Mesenchymal stem cell (in vitro differentiated cells and primary cell): ENCODE results near the gene S100A14.

Source experiments
- DNase-seq: peaks from one replicate; pipeline ENCODE4 v3.0.0-alpha.2; 2013
- H2AFZ ChIP-seq: one replicate; pipeline ENCODE4 v1.6.1; 2013; ENCODE audit warnings: low read depth, mild to moderate bottlenecking, control low read depth, inconsistent platforms, low read length, moderate library complexity
- H2AK5ac ChIP-seq: 2 replicates; pipeline ENCODE4 v1.6.1; 2013; ENCODE audit warnings: low read length, moderate library complexity, mild to moderate bottlenecking, inconsistent platforms; ENCODE audit not compliant: severe bottlenecking
- H2BK120ac ChIP-seq: one replicate; pipeline ENCODE4 v1.6.1; 2013; ENCODE audit warnings: low read depth, mild to moderate bottlenecking, inconsistent platforms, low read length, moderate library complexity
- H2BK12ac ChIP-seq, 2 experiments: one replicate each; pipeline ENCODE4 v1.6.1; 2013; ENCODE audit warnings: inconsistent platforms in 2 of 2, low read length in 2 of 2, mild to moderate bottlenecking in 2 of 2, moderate library complexity in 2 of 2, control low read depth in 1 of 2
- H2BK15ac ChIP-seq: one replicate; pipeline ENCODE4 v1.6.1; 2013; ENCODE audit warnings: mild to moderate bottlenecking, low read depth, inconsistent platforms; ENCODE audit not compliant: poor library complexity, severe bottlenecking
- H2BK5ac ChIP-seq: 2 replicates; pipeline ENCODE4 v1.6.1; 2013; ENCODE audit warnings: low read depth, mild to moderate bottlenecking, low read length, control low read depth, inconsistent platforms; ENCODE audit not compliant: poor library complexity, severe bottlenecking
- H3K14ac ChIP-seq, 2 experiments: one replicate each; pipeline ENCODE4 v1.6.1; 2013; ENCODE audit warnings: inconsistent platforms in 2 of 2, low read length in 2 of 2, control low read depth in 1 of 2, mild to moderate bottlenecking in 1 of 2, moderate library complexity in 1 of 2
- H3K18ac ChIP-seq, 2 experiments: one replicate each; pipeline ENCODE4 v1.6.1; 2013; ENCODE audit warnings: inconsistent platforms in 2 of 2, low read length in 2 of 2, control low read depth in 1 of 2, low read depth in 1 of 2, mild to moderate bottlenecking in 1 of 2
- H3K23ac ChIP-seq, 2 experiments: one replicate each; pipeline ENCODE4 v1.6.1; 2013; ENCODE audit warnings: inconsistent platforms in 2 of 2, low read length in 2 of 2, mild to moderate bottlenecking in 2 of 2, moderate library complexity in 2 of 2, control low read depth in 1 of 2
- H3K27ac ChIP-seq: 2 replicates; pipeline ENCODE4 v1.5.1; 2013; ENCODE audit warnings: mild to moderate bottlenecking, moderate library complexity, low read length, control low read depth, inconsistent platforms; ENCODE audit not compliant: poor library complexity, severe bottlenecking
- H3K27me3 ChIP-seq, 2 experiments: 2 replicates each; pipeline versions ENCODE4 v1.6.1 to v1.7.0; 2013; ENCODE audit warnings: low read length in 2 of 2, mild to moderate bottlenecking in 2 of 2, moderate library complexity in 2 of 2, control low read depth in 1 of 2, inconsistent platforms in 1 of 2; ENCODE audit not compliant: control insufficient read depth in 1 of 2, insufficient read depth in 1 of 2
- H3K36me3 ChIP-seq, 2 experiments: 2 replicates each; pipeline versions ENCODE4 v1.6.1 to v1.7.0; 2013; ENCODE audit warnings: low read length in 2 of 2, control low read depth in 1 of 2, inconsistent platforms in 1 of 2, low read depth in 1 of 2, mild to moderate bottlenecking in 1 of 2; ENCODE audit not compliant: insufficient read depth in 2 of 2, control insufficient read depth in 1 of 2
- H3K4ac ChIP-seq, 2 experiments: one replicate each; pipeline ENCODE4 v1.6.1; 2013; ENCODE audit warnings: inconsistent platforms in 2 of 2, low read length in 2 of 2, mild to moderate bottlenecking in 2 of 2, moderate library complexity in 2 of 2, control low read depth in 1 of 2, low read depth in 1 of 2
- H3K4me1 ChIP-seq: 2 replicates; pipeline ENCODE4 v1.6.1; 2013; ENCODE audit warnings: low read depth, low read length, control low read depth; ENCODE audit not compliant: control insufficient read depth, insufficient read depth
- H3K4me2 ChIP-seq: 2 replicates; pipeline ENCODE4 v1.6.1; 2013; ENCODE audit warnings: low read length, mild to moderate bottlenecking, inconsistent platforms; ENCODE audit not compliant: poor library complexity, severe bottlenecking
- H3K4me3 ChIP-seq, 2 experiments: 2 replicates each; pipeline versions ENCODE4 v1.5.1 to v1.7.0; 2013; ENCODE audit warnings: low read length in 2 of 2, mild to moderate bottlenecking in 2 of 2, control low read depth in 1 of 2, low read depth in 1 of 2; ENCODE audit not compliant: insufficient read depth in 1 of 2
- H3K79me1 ChIP-seq: replicated peaks from 2 replicates; pipeline ENCODE4 v1.6.1; 2013; ENCODE audit warnings: mild to moderate bottlenecking, control low read depth, low read length, inconsistent platforms; ENCODE audit not compliant: poor library complexity, severe bottlenecking
- H3K9ac ChIP-seq: 2 replicates; pipeline ENCODE4 v1.7.0; 2013; ENCODE audit warnings: mild to moderate bottlenecking, low read length, moderate library complexity
- H3K9me3 ChIP-seq: 2 replicates; pipeline ENCODE4 v1.7.0; 2013; ENCODE audit warnings: mild to moderate bottlenecking, low read length; ENCODE audit not compliant: control insufficient read depth
- H4K8ac ChIP-seq: one replicate; pipeline ENCODE4 v1.6.1; 2013; ENCODE audit warnings: inconsistent platforms, mild to moderate bottlenecking, low read length, moderate library complexity
- H4K91ac ChIP-seq: one replicate; pipeline ENCODE4 v1.6.1; 2013; ENCODE audit warnings: mild to moderate bottlenecking, low read length, inconsistent platforms
- WGBS: methylation state at CpG from one replicate; pipeline ENCODE4 v1.1.7; 2013; ENCODE audit warnings: mixed read lengths; 5-methylcytosine and 5-hydroxymethylcytosine counted together

S100A14 gene

DNA sequence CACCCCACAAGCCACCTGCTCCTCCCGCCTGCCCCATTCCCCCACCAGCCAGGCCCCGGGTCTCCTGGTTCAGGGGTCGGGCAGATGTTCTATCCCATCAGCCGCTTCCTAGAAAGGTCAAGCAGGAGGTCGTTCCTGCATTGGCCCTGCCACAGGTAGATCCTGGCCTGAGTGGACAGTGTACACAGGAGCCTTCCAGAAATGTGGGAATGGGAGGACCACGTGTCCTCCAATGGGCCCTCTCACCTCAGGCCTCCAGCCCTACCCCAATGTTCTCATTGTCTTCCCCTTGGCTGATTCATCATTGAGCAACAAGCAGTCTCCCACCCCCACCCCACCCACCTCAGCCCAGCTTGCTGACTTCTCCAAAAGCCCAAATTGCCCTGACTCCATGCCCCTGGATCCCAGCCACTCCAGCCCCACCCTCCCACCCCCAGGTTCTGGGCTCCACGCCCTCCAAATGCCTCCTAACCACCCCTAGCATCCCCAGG, 5.3 kb downstream of the S100A14 start:
- H3K18ac ChIP-seq: peak overlapping the region in 1 of 2 experiments; percentile 28
- H3K4me1 ChIP-seq: peaks cover 52% of the 10 kb centered on the region
- no peak overlapping the region for H2AK5ac ChIP-seq
- H2BK5ac ChIP-seq: no peak overlapping the region
- H3K4me2 ChIP-seq: peak overlapping the region; percentile 76
- H4K8ac ChIP-seq: no peak overlapping the region
- no peak overlapping the region for H2BK120ac ChIP-seq
- peak overlapping the region in 1 of 2 experiments; percentile 36 for H3K14ac ChIP-seq
- peaks cover 12% of the 10 kb centered on the region for H3K79me1 ChIP-seq
- peaks cover 27 to 30% of the 10 kb centered on the region in 2 experiments for H3K36me3 ChIP-seq
- H2BK12ac ChIP-seq: no peak overlapping the region
- H3K27me3 ChIP-seq: no peaks in the 10 kb centered on the region
- DNase-seq: no peak
- H3K9ac ChIP-seq: peak overlapping the region; percentile 98
- H2BK15ac ChIP-seq: no peak overlapping the region
- no peaks in the 10 kb centered on the region for H3K9me3 ChIP-seq
- WGBS: 82% methylated on average over 6 of the region's 7 CpGs
- peak overlapping the region; percentile 95 for H3K27ac ChIP-seq
- no peak overlapping the region for H4K91ac ChIP-seq
- H2AFZ ChIP-seq: no peak overlapping the region
- no peak overlapping the region for H3K23ac ChIP-seq
- no peak overlapping the region for H3K4ac ChIP-seq
- peak overlapping the region in 1 of 2 experiments; percentile 98 for H3K4me3 ChIP-seq

GRCh38 chr1:153610334-153610733, 5.8 kb downstream of the S100A14 start:
- Histone ChIP-seq H3K4me1 (peaks cover 52% of the 10 kb centered on the region), H2BK15ac (no peak overlapping the region), H3K18ac (peak overlapping the region in 1 of 2 experiments; percentile 28), H2AFZ (no peak overlapping the region), H3K27me3 (no peaks in the 10 kb centered on the region), H3K14ac (no peak overlapping the region), H3K23ac (no peak overlapping the region), H3K9ac (peak overlapping the region; percentile 87), H4K91ac (no peak overlapping the region), H3K36me3 (peaks cover 30 to 36% of the 10 kb centered on the region in 2 experiments), H2BK120ac (no peak overlapping the region), H2AK5ac (peak overlapping the region; percentile 19), H4K8ac (no peak overlapping the region), H3K4me2 (peak overlapping the region; percentile 76), H3K4ac (no peak overlapping the region), H3K4me3 (peak overlapping the region in 1 of 2 experiments; percentile 78), H2BK5ac (no peak overlapping the region), H2BK12ac (no peak overlapping the region), H3K9me3 (no peaks in the 10 kb centered on the region), H3K27ac (peak overlapping the region; percentile 93), H3K79me1 (peaks cover 14% of the 10 kb centered on the region)
- 73% methylated on average over 3 of the region's 4 CpGs for WGBS
- no peak for DNase-seq

DNA sequence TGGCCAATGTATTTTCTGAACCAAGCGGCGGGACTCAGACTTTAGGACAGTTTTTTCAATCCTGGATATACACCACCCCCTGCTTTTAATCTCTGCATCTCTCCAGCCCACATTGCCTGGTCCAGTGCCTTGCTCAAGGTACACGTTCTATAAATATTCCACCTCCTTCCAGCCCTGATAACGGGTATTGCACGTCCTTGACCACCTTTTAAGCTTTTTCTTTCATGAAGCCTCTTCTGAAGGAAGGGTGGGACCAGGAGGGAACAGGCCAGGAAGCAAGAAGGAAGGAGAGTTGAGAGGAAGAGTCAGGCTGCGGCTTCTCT, 6.6 kb downstream of the S100A14 start:
- Histone ChIP-seq H2AFZ (no peak overlapping the region), H3K4me2 (peak overlapping the region; percentile 69), H2BK15ac (no peak overlapping the region), H3K14ac (no peak overlapping the region), H3K79me1 (peaks cover 14% of the 10 kb centered on the region), H3K4ac (peak overlapping the region in 1 of 2 experiments; percentile 14), H3K9ac (peak overlapping the region; percentile 87), H3K9me3 (no peaks in the 10 kb centered on the region), H2BK12ac (no peak overlapping the region), H4K8ac (peak overlapping the region; percentile 91), H3K4me3 (peak overlapping the region in 1 of 2 experiments; percentile 78), H3K18ac (peak overlapping the region in 1 of 2 experiments; percentile 85), H3K4me1 (peaks cover 50% of the 10 kb centered on the region), H2BK5ac (no peak overlapping the region), H3K23ac (no peak overlapping the region), H3K27ac (peak overlapping the region; percentile 93), H4K91ac (no peak overlapping the region), H3K36me3 (peaks cover 30 to 44% of the 10 kb centered on the region in 2 experiments), H2AK5ac (peak overlapping the region; percentile 84), H3K27me3 (no peaks in the 10 kb centered on the region), H2BK120ac (peak overlapping the region; percentile 45)
- WGBS: 83% methylated on average over 6 of the region's 6 CpGs
- no peak for DNase-seq

GRCh38 chr1:153608742-153609584, 7.2 kb downstream of the S100A14 start:
- no peaks in the 10 kb centered on the region for H3K9me3 ChIP-seq
- H3K36me3 ChIP-seq: peaks cover 30 to 49% of the 10 kb centered on the region in 2 experiments
- H3K4ac ChIP-seq: peak overlapping the region; percentile 71 to 83
- peak overlapping the region; percentile 67 to 93 for H3K18ac ChIP-seq
- peaks cover 14% of the 10 kb centered on the region for H3K79me1 ChIP-seq
- H2BK5ac ChIP-seq: peak overlapping the region; percentile 60
- peak overlapping the region; percentile 87 for H3K9ac ChIP-seq
- peak overlapping the region; percentile 37 to 69 for H3K14ac ChIP-seq
- peak overlapping the region; percentile 28 to 88 for H2BK12ac ChIP-seq
- no peak overlapping the region for H3K23ac ChIP-seq
- H3K4me2 ChIP-seq: peak overlapping the region; percentile 69
- H2BK120ac ChIP-seq: peak overlapping the region; percentile 86
- H4K91ac ChIP-seq: peak overlapping the region; percentile 88
- H2AK5ac ChIP-seq: peak overlapping the region; percentile 95
- peak overlapping the region; percentile 91 for H4K8ac ChIP-seq
- H2AFZ ChIP-seq: no peak overlapping the region
- peak overlapping the region; percentile 64 for H2BK15ac ChIP-seq
- H3K27ac ChIP-seq: peak overlapping the region; percentile 93
- no peaks in the 10 kb centered on the region for H3K27me3 ChIP-seq
- WGBS: 20% methylated on average over 18 of the region's 19 CpGs
- peak overlapping the region; percentile 53 to 78 for H3K4me3 ChIP-seq
- DNase-seq: peak; percentile 94
- peaks cover 46% of the 10 kb centered on the region for H3K4me1 ChIP-seq
